GM12801 (cell line): Measurements from ENCODE around the gene RGSL1.

Experiments used
- TF ChIP-seq, protein P1 (sequence below): IDR thresholded peaks from one replicate; pipeline ENCODE4 v1.5.1; 2011; ENCODE audit warnings: control low read depth; ENCODE audit not compliant: insufficient read length; ENCODE audit errors: extremely low read depth

RGSL1 gene

GRCh38 chr1:182410138-182410537 is 39.8 kb upstream of the RGSL1 start:
- TF ChIP-seq, protein P1, sequence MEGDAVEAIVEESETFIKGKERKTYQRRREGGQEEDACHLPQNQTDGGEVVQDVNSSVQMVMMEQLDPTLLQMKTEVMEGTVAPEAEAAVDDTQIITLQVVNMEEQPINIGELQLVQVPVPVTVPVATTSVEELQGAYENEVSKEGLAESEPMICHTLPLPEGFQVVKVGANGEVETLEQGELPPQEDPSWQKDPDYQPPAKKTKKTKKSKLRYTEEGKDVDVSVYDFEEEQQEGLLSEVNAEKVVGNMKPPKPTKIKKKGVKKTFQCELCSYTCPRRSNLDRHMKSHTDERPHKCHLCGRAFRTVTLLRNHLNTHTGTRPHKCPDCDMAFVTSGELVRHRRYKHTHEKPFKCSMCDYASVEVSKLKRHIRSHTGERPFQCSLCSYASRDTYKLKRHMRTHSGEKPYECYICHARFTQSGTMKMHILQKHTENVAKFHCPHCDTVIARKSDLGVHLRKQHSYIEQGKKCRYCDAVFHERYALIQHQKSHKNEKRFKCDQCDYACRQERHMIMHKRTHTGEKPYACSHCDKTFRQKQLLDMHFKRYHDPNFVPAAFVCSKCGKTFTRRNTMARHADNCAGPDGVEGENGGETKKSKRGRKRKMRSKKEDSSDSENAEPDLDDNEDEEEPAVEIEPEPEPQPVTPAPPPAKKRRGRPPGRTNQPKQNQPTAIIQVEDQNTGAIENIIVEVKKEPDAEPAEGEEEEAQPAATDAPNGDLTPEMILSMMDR = no peak

GRCh38 chr1:182410620-182411273 is 39.2 kb upstream of the RGSL1 start:
- TF ChIP-seq, protein P1 = no peak

DNA sequence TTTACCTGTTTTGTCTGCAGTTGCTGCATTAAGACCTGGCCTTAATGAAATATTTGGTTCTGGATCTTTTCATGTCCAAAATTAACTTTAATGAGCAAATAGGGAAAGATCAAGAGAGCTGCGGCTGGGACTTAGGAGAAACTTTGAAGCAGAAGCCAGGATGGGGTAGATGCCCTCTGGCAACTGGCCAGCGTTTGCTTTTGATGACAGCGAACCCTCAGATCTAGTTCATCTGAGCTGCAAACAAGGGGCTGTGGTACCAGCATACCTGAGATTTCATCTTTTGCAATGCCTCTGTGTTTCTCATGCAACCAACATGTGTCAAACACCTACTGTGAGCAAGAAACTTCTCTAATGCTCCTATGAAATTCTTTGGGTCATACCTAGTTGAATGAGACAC is 36.5 kb upstream of the RGSL1 start:
- TF ChIP-seq, protein P1 = no peak

DNA sequence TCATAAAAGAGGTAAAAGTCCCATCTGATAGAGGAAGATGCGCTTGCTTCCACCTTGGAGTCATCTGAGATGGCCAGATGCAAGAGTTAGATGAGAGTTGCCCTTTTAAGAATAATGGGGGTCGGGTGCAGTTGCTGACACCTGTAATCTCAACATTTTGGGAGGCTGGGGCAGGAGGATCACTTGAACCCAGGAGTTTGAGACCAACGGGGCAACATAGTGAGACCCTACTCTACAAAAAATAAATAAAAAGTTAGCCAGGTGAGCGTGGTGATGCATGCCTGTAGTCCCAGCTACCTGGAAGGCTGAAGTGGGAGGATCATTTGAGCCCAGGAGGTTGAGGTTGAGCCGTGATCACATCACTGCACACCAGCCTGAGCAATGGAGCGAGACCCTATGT is 36.0 kb upstream of the RGSL1 start:
- TF ChIP-seq, protein P1 = no peak

DNA sequence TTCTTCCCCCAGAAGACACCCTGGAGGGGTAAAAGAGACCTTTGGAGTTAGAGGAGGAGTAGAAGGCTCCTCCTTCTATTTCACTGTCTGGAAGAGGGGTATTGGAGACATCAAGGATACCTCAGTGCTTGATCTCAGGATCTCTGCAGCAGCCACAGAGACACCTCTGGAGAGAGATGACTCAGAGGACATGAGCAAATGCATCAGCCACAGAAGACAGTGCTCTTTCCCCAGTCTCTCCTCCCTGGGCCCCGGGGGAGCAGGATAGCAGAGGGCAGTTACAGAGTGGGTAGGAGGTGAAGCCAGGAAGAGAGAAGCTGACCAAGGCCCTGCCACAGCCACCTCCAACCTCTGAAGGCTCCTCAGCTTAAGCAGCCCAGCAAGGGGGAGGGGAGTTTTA is 34.2 kb upstream of the RGSL1 start:
- TF ChIP-seq, protein P1 = no peak

DNA sequence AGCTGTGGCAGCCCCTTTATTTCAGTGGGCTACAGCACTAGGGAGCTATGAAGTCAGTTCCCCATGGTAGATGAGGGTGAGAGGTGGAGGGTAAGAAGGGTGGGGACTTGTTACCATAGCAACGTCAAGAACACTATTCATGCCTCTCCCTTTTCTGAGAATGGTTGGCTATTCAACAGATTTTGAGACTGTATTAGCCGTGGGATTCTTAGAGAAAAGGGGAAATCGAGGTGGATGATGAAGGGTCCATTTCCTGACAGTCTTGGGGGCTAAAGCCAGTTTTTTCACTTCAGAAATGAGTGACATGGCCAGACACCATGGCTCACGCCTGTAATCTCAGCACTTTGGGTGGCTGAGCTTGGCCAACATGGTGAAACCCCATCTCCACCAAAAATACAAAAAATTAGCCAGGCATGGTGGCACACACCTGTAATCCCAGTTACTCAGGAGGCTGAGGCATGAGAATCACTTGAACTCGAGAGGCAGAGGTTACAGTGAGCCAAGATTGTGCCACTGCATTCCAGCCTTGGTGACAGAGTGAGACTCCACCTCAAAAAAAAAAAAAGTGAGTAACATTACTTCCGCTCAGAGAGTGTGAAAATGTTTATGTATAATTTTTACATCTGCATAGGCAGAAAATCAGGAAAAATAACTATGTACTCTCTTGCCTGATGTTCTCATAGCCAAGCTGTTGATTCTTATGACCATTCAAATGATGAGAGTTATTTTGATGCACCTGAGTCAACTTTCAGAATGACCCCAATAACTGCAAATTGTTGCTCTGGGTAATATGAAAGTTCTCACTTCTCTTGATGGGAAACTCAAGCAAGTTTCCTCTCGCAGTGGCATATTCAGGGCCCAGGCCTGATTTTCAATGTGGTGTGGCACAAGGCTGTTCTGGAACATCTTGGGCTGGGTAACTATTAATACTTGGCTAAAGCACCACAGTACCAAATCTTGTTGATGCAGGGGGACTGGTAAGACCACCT is 23.2 kb upstream of the RGSL1 start:
- TF ChIP-seq, protein P1 = no peak

GRCh38 chr1:182428043-182428442 is 21.9 kb upstream of the RGSL1 start:
- TF ChIP-seq, protein P1 = no peak
